WTC11 (cell line): ENCODE measurements around the gene GZF1. TPM values are rescaled to one million over a fixed set of nuclear protein-coding genes. Genes with fewer than 3 reads are reported as not detected.

ENCODE experiments used
- ARID4B ChIP-seq: sonication (generic); formaldehyde crosslinking; IDR thresholded peaks from 2 replicates; pipeline ENCODE4 v1.8.0; 2023; ENCODE audit warnings: missing genetic modification reagents, mild to moderate bottlenecking, borderline replicate concordance
- FOXJ3 ChIP-seq: sonication (generic); formaldehyde crosslinking; IDR thresholded peaks from 2 replicates; pipeline ENCODE4 v1.9.0; 2021; ENCODE audit warnings: missing genetic modification reagents, mild to moderate bottlenecking, borderline replicate concordance
- GABPB1 ChIP-seq: sonication (generic); formaldehyde crosslinking; IDR thresholded peaks from 2 replicates; pipeline ENCODE4 v1.8.1; 2023; ENCODE audit warnings: mild to moderate bottlenecking, missing genetic modification reagents
- IRF2 ChIP-seq: sonication (generic); formaldehyde crosslinking; IDR thresholded peaks from 2 replicates; pipeline ENCODE4 v1.8.0; 2022; ENCODE audit warnings: low read depth, missing genetic modification reagents, borderline replicate concordance
- SMAD4 ChIP-seq: sonication (generic); formaldehyde crosslinking; IDR thresholded peaks from 2 replicates; pipeline ENCODE4 v1.8.0; 2022; ENCODE audit warnings: mild to moderate bottlenecking, missing genetic modification reagents
- TP53 ChIP-seq: sonication (generic); formaldehyde crosslinking; IDR thresholded peaks from 2 replicates; pipeline ENCODE4 v1.8.1; 2023; ENCODE audit warnings: mild to moderate bottlenecking, missing genetic modification reagents
- USF1 ChIP-seq: sonication (generic); formaldehyde crosslinking; IDR thresholded peaks from 2 replicates; pipeline ENCODE4 v1.8.0; 2022; ENCODE audit warnings: mild to moderate bottlenecking, missing genetic modification reagents
- ZMAT4 ChIP-seq: fragments of 250-450 bp; sonication (Bioruptor Pico); IDR thresholded peaks from 2 replicates; pipeline ENCODE4 v1.9.0; 2021; ENCODE audit warnings: mild to moderate bottlenecking
- ZNF138 ChIP-seq: sonication (generic); formaldehyde crosslinking; conservative IDR thresholded peaks from 2 replicates; pipeline ENCODE4 v1.8.1; 2022; ENCODE audit warnings: mild to moderate bottlenecking, moderate library complexity, missing genetic modification reagents
- ZNF317 ChIP-seq: sonication (generic); formaldehyde crosslinking; IDR thresholded peaks from 2 replicates; pipeline ENCODE4 v1.8.1; 2023; ENCODE audit warnings: low read depth, mild to moderate bottlenecking, moderate library complexity, missing genetic modification reagents, borderline replicate concordance
- ZNF532 ChIP-seq: fragments of 250-450 bp; sonication (Bioruptor Pico); IDR thresholded peaks from 2 replicates; pipeline ENCODE4 v1.9.0; 2021; ENCODE audit warnings: mild to moderate bottlenecking, borderline replicate concordance
- total RNA-seq: library from RNA; stranded (reverse); gene quantifications from 3 replicates; pipeline ENCODE4 v1.2.3, GENCODE V29; 2021
- TF ChIP-seq, protein P1 (sequence below): sonication (generic); formaldehyde crosslinking; IDR thresholded peaks from 2 replicates; pipeline ENCODE4 v1.8.1; 2023; ENCODE audit warnings: mild to moderate bottlenecking, missing genetic modification reagents, borderline replicate concordance
- TF ChIP-seq, protein P2 (sequence below): fragments of 250-450 bp; sonication (Bioruptor Pico); IDR thresholded peaks from 2 replicates; pipeline ENCODE4 v2.1.2; 2022; ENCODE audit warnings: mild to moderate bottlenecking, moderate library complexity
- TF ChIP-seq, protein P3 (sequence below): fragments of 250-450 bp; sonication (Bioruptor Pico); IDR thresholded peaks from 2 replicates; pipeline ENCODE4 v1.9.0; 2021; ENCODE audit warnings: moderate library complexity, mild to moderate bottlenecking, inconsistent platforms, borderline replicate concordance

The GZF1 gene
- total RNA-seq, 1 experiment from 2014 or later: 9.5 TPM

DNA sequence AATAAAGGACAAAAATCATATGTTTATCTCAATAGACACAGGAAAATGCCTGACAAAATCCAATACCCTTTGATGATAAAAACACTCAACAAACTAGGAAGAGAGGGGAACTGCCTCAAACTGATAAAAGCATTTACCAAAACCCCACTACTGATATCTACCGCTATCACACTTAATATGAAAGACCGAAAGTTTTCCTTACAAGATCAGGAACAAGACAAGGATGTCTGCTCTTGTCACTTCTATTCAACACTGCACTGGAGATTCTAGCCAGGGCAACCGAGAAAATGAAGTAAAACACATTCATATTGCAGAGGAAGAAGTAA, 25.1 kb downstream of the GZF1 start (continued):
- TF ChIP-seq, protein P1, sequence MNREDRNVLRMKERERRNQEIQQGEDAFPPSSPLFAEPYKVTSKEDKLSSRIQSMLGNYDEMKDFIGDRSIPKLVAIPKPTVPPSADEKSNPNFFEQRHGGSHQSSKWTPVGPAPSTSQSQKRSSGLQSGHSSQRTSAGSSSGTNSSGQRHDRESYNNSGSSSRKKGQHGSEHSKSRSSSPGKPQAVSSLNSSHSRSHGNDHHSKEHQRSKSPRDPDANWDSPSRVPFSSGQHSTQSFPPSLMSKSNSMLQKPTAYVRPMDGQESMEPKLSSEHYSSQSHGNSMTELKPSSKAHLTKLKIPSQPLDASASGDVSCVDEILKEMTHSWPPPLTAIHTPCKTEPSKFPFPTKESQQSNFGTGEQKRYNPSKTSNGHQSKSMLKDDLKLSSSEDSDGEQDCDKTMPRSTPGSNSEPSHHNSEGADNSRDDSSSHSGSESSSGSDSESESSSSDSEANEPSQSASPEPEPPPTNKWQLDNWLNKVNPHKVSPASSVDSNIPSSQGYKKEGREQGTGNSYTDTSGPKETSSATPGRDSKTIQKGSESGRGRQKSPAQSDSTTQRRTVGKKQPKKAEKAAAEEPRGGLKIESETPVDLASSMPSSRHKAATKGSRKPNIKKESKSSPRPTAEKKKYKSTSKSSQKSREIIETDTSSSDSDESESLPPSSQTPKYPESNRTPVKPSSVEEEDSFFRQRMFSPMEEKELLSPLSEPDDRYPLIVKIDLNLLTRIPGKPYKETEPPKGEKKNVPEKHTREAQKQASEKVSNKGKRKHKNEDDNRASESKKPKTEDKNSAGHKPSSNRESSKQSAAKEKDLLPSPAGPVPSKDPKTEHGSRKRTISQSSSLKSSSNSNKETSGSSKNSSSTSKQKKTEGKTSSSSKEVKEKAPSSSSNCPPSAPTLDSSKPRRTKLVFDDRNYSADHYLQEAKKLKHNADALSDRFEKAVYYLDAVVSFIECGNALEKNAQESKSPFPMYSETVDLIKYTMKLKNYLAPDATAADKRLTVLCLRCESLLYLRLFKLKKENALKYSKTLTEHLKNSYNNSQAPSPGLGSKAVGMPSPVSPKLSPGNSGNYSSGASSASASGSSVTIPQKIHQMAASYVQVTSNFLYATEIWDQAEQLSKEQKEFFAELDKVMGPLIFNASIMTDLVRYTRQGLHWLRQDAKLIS (CRISPR knock-in tag): no peak
- TF ChIP-seq GABPB1 (no peak), ZMAT4 (CRISPR knock-in tag) (no peak), ARID4B (CRISPR knock-in tag) (no peak), ZNF317 (CRISPR knock-in tag) (no peak), USF1 (CRISPR knock-in tag) (no peak), ZNF532 (CRISPR knock-in tag) (no peak), FOXJ3 (CRISPR knock-in tag) (no peak), IRF2 (CRISPR knock-in tag) (no peak), TP53 (CRISPR knock-in tag) (no peak), ZNF138 (CRISPR knock-in tag) (no peak), SMAD4 (CRISPR knock-in tag) (no peak)
- TF ChIP-seq, protein P2, sequence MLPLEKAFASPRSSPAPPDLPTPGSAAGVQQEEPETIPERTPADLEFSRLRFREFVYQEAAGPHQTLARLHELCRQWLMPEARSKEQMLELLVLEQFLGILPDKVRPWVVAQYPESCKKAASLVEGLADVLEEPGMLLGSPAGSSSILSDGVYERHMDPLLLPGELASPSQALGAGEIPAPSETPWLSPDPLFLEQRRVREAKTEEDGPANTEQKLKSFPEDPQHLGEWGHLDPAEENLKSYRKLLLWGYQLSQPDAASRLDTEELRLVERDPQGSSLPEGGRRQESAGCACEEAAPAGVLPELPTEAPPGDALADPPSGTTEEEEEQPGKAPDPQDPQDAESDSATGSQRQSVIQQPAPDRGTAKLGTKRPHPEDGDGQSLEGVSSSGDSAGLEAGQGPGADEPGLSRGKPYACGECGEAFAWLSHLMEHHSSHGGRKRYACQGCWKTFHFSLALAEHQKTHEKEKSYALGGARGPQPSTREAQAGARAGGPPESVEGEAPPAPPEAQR (CRISPR knock-in tag): no peak
- TF ChIP-seq, protein P3, sequence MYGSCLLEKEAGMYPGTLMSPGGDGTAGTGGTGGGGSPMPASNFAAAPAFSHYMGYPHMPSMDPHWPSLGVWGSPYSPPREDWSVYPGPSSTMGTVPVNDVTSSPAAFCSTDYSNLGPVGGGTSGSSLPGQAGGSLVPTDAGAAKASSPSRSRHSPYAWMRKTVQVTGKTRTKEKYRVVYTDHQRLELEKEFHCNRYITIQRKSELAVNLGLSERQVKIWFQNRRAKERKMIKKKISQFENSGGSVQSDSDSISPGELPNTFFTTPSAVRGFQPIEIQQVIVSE (CRISPR knock-in tag): no peak
